Fibroblast of villous mesenchyme (primary cell): ENCODE results near the gene NFIA. TPM values are rescaled to one million over a fixed set of nuclear protein-coding genes. Genes with fewer than 3 reads are reported as not detected.

Experiments
- DNase-seq: peaks from one replicate; pipeline ENCODE4 v3.0.0-alpha.2; 2010; ENCODE audit warnings: low read depth
- H3K4me3 ChIP-seq: 2 replicates; pipeline ENCODE4 v1.5.1; 2011; ENCODE audit warnings: low read depth, mild to moderate bottlenecking, low read length
- CTCF ChIP-seq: IDR thresholded peaks from 2 replicates; pipeline ENCODE4 v1.5.1; 2012; ENCODE audit warnings: low read depth, mild to moderate bottlenecking, low read length; ENCODE audit not compliant: insufficient read depth
- total RNA-seq: library from RNA; depleted of rRNA; stranded (reverse); fragments of >200 nt; gene quantifications from 2 replicates; pipeline ENCODE4 v1.2.3, GENCODE V29; 2012

Gene NFIA
- total RNA-seq, 1 donor: 10.4 TPM

- peak; percentile 44 for DNase-seq
- no peak for TF ChIP-seq CTCF
- H3K4me3 ChIP-seq: peak overlapping the region; percentile 38
These were observed 173.0 kb downstream of the NFIA start for GRCh38 chr1:61255358-61255703.

- no peak overlapping the region for H3K4me3 ChIP-seq
- DNase-seq: peak; percentile 57
- no peak for TF ChIP-seq CTCF
These were observed 177.2 kb downstream of the NFIA start for GRCh38 chr1:61259379-61260148.

GRCh38 chr1:61260171-61260570 lies 177.8 kb downstream of the NFIA start:
- no peak overlapping the region for H3K4me3 ChIP-seq
- TF ChIP-seq CTCF: no peak

GRCh38 chr1:61261595-61261994 lies 179.2 kb downstream of the NFIA start:
- DNase-seq: no peak
- TF ChIP-seq CTCF: no peak
- H3K4me3 ChIP-seq: no peak overlapping the region

More at GRCh38 chr1:61260171-61260570, 177.8 kb downstream of the NFIA start:
- DNase-seq: no peak

- no peak for TF ChIP-seq CTCF
- H3K4me3 ChIP-seq: no peak overlapping the region
- no peak for DNase-seq
These were observed 181.8 kb downstream of the NFIA start for GRCh38 chr1:61263905-61264824.

- no peak overlapping the region for H3K4me3 ChIP-seq
- TF ChIP-seq CTCF: no peak
These were observed 182.5 kb downstream of the NFIA start for GRCh38 chr1:61264825-61265242.

More at GRCh38 chr1:61264825-61265242, 182.5 kb downstream of the NFIA start:
- no peak for DNase-seq
